ENCODE measurements around the gene SLC35F6.
"Not testable (repeated sequence)": the region's sequence is repeated elsewhere in the genome, so short reads cannot be mapped to it uniquely, and the experiment has no call there.

Gene SLC35F6

DNA sequence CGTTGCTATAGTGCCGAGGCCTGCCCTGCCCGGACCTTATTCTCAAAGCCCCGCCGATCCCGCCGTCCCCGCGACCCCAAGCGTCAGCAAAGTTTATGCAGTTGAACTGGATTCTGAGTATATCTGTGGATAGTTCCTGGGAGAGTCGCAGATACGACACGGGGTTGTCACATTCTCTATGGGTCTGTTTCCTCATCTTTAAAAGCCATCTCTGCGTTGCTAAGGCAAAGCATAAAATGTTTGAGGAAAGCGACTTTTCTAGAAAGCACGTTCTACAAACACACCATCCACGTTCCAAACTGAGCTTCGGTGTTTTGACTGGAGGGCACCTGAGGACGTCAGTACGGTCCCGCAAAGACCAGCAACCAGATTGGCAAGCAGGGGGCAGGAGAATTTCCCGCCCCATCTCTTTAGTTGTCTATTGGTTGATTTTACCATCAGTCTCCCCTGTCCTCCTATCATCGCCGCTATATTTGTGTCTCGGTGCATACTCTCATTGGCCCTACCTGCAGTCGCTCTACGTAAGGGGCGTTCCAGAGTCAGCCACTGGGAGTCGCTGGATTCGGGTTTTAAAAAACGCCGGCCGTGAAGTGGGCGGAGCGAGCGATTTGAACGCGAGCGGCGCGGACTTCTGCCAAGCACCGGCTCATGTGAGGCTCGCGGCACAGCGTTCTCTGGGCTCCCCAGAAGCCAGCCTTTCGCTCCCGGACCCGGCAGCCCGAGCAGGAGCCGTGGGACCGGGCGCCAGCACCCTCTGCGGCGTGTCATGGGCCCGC, 21.5 kb downstream of the SLC35F6 start, which contains the start of gene CENPA:
Gene CENPA, plus strand, starts transcription at position 626 of the 776 bp plus-strand sequence. Its CDS starts 141 bp downstream, at position 767.
- peak; percentile 92 for DNase-seq

DNA sequence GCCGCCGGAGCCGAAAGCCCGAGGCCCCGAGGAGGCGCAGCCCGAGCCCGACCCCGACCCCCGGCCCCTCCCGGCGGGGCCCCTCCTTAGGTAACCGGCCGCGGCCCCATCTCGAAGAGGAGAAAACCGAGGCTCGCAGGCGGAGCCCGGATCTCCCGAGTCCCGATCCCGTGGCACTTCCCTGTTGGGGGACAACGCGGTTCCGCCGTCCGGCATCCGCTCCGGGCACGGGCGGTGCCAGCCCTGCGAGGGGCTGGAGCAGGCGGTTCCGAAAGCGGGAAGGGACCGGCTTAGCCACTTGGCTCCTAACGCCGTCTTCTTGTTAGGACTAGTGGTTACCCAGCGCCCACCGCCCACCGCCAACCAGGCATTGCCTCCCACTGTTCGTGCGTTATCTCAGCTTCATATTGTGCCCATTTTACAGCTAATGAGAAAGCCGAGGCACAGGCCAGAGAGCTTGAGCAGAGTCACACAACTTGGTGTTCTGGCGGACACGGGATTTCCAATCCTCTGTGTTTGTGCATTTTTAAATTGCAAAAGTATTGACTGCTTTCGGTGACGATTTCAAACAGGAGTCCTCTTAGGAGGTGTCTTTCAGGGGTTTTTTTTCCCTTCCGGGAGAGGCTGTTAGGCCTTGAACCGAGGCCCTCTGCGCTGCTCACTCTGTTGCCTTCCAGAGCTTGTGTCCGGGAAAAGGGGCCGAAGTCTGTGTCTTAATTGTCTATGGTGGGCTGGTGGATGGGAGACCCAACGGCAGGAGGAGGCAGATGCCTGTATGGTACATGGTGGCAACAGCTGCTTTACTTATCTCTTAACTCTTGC, 22.3 kb downstream of the SLC35F6 start:
- no peak for DNase-seq

DNA sequence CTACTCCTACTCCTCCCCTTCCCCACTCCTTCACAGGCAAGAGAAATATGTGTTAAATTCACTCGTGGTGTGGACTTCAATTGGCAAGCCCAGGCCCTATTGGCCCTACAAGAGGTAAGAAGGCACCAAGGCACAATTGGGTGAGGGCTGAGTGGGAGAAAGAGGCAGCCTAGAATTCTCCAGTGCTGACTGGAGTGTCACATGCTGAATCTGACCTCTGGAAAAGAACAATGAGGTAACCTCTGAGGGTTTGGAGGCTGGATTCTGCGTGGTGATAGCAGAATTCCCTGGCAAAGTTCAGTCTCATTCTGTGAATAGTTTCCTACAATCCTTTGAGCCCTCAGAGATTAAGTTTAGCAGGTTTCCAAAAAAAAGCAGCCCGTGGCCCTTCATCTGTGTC, 28.6 kb downstream of the SLC35F6 start:
- no peak for DNase-seq

DNA sequence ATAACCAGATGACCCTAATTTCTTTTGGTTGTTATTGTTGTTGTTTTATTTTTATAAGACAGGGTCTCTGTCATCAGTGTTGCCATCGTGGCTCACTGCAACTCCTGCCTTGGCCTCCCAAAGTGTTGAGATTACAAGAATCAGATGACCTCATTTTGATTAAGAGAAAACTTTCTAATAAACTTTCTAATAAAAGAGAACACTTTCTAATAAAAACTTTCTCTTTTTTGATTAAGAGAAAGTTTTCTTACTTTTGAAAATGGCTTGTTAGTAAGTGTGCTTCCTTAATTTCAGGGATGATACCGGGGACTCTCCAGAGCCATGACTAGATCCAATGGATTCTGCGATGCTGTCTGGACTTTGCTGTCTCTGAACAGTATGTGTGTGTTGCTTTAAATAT, 29.4 kb downstream of the SLC35F6 start:
- no peak for DNase-seq

DNA sequence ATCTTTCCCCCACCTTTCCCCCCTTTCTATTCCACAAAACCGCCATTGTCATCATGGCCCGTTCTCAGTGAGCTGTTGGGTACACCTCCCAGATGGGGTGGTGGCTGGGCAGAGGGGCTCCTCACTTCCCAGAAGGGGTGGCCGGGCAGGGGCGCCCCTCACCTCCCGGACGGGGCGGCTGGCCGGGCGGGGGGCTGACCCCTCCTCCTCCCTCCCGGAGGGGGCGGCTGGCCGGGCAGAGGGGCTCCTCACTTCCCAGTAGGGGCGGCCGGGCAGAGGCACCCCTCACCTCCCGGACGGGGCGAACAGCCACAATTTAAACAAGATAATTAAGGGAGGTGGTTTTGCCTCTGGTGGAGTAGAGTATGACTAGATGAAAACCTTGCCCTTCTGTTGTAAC, 31.1 kb downstream of the SLC35F6 start:
- not testable (repeated sequence) for DNase-seq

GRCh38 chr2:26801328-26801727, 37.2 kb downstream of the SLC35F6 start:
- DNase-seq, result no peak

DNA sequence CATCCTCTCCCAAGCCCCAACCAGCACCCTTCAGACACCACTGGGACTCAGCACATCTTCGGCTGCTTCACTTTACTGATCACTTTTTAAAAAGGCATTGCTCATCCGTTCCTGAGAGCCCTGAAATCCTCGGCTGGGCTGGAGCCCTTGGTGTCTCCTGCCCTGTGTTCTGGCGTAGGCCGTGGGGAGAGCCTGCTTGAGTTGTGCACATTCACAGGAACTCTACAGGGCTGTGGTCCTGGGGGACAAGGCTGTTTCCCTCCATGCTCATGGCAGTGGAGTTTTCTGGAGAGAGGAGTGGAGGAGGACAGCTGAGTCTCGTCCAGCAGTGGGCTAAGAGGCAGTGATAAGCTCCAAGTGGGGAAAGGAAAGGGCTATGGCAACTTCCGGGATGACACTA, 37.7 kb downstream of the SLC35F6 start:
- DNase-seq, result no peak

DNA sequence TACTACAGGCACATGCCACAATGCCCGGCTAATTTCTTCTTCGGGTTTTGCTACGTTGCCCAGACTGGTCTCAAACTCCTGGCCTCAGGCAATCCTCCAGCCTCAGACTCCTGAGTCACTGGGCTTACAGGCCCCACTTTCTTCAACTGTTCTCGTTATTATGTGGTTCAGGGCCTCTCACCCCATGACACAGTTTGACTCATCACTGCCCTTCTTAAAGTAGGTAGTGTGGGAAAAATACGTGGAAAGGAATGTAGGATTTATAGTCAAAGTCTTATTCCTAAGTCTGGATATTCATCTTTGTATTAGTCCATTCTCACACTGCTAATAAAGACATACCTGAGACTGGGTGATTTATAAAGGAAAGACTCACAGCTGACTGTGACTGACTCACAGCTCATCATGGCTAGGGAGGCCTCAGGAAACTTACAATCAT, 41.2 kb downstream of the SLC35F6 start:
- DNase-seq, result peak; percentile 69

DNA sequence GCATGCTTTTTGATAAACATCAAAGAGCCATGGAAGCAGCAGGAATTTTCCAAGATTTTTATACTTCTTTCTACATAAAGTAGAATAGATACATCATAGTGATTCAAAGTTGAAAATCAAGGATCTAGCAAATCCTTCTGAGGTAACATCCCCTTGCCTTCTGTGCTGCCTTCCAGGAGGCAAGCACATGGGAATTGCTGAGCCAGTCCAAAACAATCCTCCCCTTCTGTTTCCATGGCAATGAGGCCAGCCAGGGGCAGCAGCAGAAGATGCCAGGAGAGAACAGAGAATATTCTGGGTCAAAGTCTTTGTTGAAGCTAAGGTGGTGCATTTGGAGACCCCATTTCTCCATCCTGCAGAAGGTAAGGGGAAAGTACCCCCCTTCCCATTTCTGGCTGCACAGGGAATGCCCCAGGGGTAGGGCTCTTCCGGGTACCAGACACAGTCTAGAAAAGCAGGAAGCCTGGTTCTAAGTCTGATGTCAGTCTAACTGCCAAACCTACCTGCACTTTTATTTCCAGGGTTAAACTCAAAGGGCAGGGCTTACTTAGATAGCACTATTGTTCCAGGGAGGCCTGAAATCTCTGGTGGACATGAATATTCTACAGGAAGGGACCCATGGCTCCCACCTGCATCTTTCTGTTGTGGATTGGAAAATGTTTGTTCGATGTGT, 43.8 kb downstream of the SLC35F6 start:
- DNase-seq, result no peak

DNA sequence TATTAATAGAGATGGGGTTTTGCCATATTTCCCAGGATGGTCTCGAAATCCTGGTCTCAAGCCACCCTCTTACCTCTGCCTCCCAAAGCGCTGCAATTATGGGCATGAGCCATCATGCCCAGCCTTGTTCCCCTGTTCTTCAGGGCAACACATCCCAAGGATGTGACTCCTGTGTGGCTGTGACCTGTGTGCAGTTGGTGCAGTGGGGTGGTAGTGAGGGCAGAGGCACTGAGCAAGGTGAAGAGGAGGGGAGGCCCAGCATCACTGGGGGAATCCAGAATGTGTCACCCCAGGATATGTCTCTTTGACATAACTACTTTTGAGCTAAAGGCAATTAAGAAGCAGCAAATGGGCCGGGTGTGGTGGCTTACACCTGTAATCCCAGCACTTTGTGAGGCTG, 45.1 kb downstream of the SLC35F6 start:
- DNase-seq, result no peak

DNA sequence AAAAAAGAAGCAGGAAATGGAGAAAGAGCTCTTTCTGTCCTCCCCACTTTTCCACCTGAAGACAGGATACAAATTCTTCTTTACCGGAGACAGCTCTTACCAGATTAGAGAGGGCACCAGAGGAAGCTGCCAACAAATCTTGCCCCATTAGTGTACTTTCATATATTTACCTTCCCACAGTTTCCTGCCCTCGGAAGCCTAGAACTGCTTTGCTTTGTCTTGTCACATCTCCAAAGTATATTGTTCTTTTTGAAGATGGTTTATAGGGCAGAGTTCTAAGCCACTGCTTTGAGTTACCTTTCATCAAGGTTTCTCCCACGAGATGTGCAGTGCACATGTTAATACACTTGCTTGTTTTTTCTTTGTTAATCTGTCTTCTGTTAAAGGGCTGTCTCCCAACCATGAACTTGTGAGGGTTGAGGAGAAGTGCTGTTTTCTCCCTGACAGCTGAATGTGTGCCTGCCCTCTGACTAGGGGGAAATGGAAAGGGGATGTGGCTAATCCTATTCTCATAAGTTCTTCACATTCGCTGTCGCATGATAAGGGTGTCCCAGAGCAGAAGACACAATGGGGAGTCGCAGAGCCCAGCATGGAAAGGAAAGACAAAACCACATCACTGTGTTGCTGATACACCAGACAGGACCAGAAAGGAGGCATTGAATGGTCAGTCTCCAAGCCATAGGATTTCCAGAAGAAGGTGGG, 45.9 kb downstream of the SLC35F6 start:
- DNase-seq, result no peak

DNA sequence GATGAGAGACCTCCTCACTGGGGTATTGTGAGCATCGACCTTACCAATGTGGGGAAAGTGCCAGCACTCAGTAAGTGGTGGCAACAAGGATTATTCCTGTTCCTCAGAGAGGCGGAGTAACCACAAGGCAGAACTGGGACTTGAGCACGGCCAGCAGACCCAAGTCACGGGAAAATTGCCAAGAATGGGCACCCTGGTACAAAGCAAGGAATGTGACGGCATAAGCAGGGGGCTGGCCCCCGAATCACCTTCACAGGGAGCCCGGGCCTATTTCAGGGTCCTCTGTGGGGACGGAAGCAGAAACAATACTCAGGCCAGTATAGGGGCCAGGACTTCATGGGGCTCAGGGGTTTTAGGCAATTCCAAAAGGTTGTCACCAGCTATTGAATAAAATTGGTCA, 47.2 kb downstream of the SLC35F6 start:
- DNase-seq, result no peak

- DNase-seq, result no peak
Measured at GRCh38 chr2:26811791-26812694, 48.0 kb downstream of the SLC35F6 start.

DNA sequence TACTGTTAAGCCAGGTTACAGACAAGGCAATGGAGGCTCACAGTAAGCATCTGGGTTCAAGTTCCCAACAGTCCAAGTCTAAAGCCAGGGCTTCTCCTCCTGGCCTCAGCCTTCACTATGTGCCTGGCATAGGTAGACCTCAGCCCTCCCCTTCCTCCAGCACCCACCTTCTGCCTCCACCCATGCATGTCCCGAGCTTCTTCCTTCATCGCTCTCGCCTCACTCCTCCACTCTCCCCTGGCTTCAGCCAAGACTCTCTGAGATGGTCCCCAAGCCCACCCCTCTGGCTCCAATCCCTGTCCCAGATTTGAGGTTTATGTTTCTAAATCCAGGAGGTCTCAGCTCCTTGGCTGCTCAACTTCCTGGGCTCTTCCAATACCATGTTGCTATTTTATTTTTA, 48.6 kb downstream of the SLC35F6 start:
- DNase-seq, result no peak

DNA sequence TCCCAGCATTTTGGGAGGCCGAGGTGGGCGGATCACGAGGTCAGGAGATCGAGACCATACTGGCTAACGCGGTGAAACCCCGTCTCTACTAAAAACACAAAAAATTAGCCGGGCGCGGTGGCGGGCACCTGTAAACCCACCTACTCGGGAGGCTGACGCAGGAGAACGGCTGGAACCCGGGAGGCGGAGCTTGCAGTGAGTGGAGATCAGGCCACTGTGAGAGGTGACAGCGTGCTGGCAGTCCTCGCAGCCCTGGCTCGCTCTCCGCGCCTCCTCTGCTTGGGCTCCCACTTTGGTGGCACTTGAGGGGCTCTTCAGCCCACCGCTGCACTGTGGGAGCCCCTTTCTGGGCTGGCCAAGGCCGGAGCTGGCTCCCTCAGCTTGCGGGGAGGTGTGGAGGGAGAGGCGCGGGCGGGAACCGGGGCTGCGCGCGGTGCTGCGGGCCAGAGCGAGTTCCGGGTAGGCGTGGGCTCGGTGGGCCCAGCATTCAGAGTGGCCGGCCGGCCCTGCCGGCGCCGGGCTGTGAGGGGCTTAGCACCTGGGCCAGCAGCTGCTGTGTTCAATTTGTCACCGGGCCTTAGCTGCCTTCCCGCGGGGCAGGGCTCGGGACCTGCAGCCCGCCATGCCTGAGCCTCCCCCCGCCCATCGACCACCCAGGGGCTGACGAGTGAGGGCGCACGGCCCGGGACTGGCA, 50.1 kb downstream of the SLC35F6 start:
- DNase-seq, result not testable (repeated sequence)

- DNase-seq, result no peak
Measured at GRCh38 chr2:26816893-26817292, 52.8 kb downstream of the SLC35F6 start.

DNA sequence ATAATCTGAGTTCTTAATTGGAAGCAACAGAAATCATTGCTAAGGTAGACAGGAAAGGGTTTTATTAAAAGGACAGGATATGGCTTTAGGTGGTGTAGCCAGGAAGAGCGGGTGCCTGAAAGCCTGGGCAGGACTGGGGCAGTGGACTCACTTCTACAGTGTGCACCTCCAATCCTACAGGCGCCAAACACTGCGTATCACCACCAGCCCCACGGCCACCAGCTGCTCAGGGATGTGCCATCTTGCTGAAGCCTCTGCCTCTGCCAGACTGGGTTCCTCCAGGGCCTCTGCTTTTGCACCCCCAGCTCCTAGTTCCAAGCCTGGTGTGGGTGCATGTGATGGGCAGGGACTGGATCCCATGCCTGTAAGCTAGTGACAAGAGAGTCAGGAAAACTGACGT, 54.2 kb downstream of the SLC35F6 start:
- no peak for DNase-seq

- no peak for DNase-seq
Measured at GRCh38 chr2:26818972-26819371, 54.9 kb downstream of the SLC35F6 start.

DNA sequence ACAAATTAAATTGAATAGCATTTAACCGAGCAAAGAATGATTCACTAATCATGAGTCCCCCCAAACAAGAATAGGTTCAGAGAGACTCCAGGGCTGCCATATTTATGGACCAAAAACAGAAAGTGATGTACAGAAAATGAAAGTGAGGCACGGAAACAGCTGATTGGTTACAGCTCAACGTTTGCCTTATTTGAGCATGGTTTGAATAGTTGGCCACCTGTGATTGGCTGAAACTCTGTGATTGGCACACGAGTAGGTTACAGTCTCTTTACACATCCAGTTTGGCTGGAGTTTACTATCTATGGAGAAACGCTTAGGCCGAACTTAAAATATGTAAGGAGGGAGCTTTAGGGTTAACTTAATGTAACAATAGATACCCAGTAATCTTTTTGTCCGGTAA, 56.8 kb downstream of the SLC35F6 start:
- DNase-seq, result no peak

DNA sequence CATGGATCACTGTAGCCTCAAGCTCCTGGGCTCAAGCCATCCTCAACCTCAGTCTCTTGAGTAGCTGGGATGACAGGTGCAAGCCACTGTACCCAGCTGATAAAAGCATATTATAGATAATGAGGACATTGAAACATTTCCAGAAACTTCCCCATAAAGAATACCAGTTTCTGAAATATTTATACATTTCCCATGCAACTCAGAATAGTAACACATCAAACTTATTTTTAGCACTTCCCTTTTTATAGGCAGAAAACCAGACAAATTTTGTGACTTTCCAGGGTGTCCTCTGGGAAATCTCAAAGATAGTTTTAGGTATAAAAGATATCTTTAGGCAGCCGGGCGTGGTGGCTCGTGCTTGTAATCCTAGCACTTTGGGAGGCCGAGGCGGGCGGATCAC, 58.8 kb downstream of the SLC35F6 start:
- no peak for DNase-seq

All from T1000 (cell line).